HepG2 (cell line): ENCODE results near the gene SLC25A1. TPM values are rescaled to one million over a fixed set of nuclear protein-coding genes. Genes with fewer than 3 reads are reported as not detected.

Experiments used
- ATAC-seq: fragments of 200-7000 bp; cut with Tn5 transposase; 3 replicates; pipeline ENCODE4 v1.9.1; 2020; ENCODE audit warnings: mild to moderate bottlenecking, moderate library complexity
- BruUV-seq: library from RNA; stranded (reverse); fragments of 400-500 nt; replicated peaks from 2 replicates; lab custom pipeline; 2021; lab: Mats Ljungman, UMichigan
- CTCF ChIA-PET: fragments of 300-600 bp; formaldehyde crosslinking; extraction: SDS; loops from one replicate; lab custom pipeline; 2021; ENCODE audit warnings: low total read pairs, inconsistent platforms, low intra/inter-chr PET ratio; lab: Yijun Ruan, JAX
- POLR2A ChIA-PET: fragments of 350-600 bp; sonication (Branson Sonifier 250); formaldehyde crosslinking; loops from one replicate; lab custom pipeline; 2020; ENCODE audit warnings: antibody characterized with exemption, inconsistent platforms; lab: Yijun Ruan, JAX
- DNase-seq: peaks from one replicate; pipeline ENCODE4 v3.0.0-alpha.2; 2015; ENCODE audit warnings: low spot score
- FAIRE-seq: peaks from 3 replicates; lab custom pipeline; 2011; peaks lifted over from hg19 to GRCh38; lab: Jason Lieb, UNC
- H2AFZ ChIP-seq: one replicate; pipeline ENCODE4 v1.6.1; 2011; ENCODE audit warnings: low read length, inconsistent platforms
- H3K27ac ChIP-seq: fragments of 300-600 bp; 3 replicates; pipeline ENCODE4 v1.8.0; 2011; ENCODE audit warnings: mixed run types, mild to moderate bottlenecking, mixed read lengths, low read length, inconsistent platforms; ENCODE audit not compliant: insufficient read depth; ENCODE audit errors: extremely low read length
- H3K27me3 ChIP-seq, 2 experiments: fragments of 200-600 bp in 1 of 2; 2 replicates in 1 of 2; 3 replicates in 1 of 2; pipeline versions ENCODE4 v1.6.0 to v1.8.0; 2011; ENCODE audit warnings: low read length in 2 of 2, mild to moderate bottlenecking in 2 of 2, moderate library complexity in 2 of 2, inconsistent platforms in 1 of 2; ENCODE audit not compliant: insufficient read depth in 2 of 2, control insufficient read depth in 1 of 2
- H3K36me3 ChIP-seq, 2 experiments: fragments of 200-600 bp in 1 of 2; replicated peaks in 1 of 2; 2 replicates in 1 of 2; 3 replicates in 1 of 2; pipeline versions ENCODE4 v1.5.1 to v1.8.0; 2011; ENCODE audit warnings: low read length in 2 of 2, inconsistent platforms in 1 of 2; ENCODE audit not compliant: insufficient read depth in 2 of 2, control insufficient read depth in 1 of 2
- H3K4me1 ChIP-seq: 2 replicates; pipeline ENCODE4 v1.5.1; 2012; ENCODE audit warnings: low read length, inconsistent platforms; ENCODE audit not compliant: insufficient read depth
- H3K4me2 ChIP-seq: 2 replicates; pipeline ENCODE4 v1.6.0; 2011; ENCODE audit warnings: low read depth, low read length, inconsistent platforms
- H3K4me3 ChIP-seq, 3 experiments: fragments of 200-600 bp in 1 of 3; sonication (generic), shearing (Covaris generic) in 1 of 3; replicated peaks in 1 of 3; 2 replicates each; pipeline ENCODE4 v1.5.1; 2011 to 2016; ENCODE audit warnings: low read length in 3 of 3, inconsistent platforms in 2 of 3, low read depth in 2 of 3, mild to moderate bottlenecking in 2 of 3, control low read depth in 1 of 3, mixed read lengths in 1 of 3; ENCODE audit not compliant: insufficient read depth in 1 of 3
- H3K79me2 ChIP-seq: one replicate; pipeline ENCODE4 v1.6.1; 2011; ENCODE audit warnings: low read length, inconsistent platforms; ENCODE audit not compliant: insufficient read depth
- H3K9ac ChIP-seq: 2 replicates; pipeline ENCODE4 v1.6.0; 2011; ENCODE audit warnings: mild to moderate bottlenecking, low read depth, low read length, inconsistent platforms; ENCODE audit not compliant: insufficient read depth
- H3K9me3 ChIP-seq: 2 replicates; pipeline ENCODE4 v1.5.1; 2012; ENCODE audit warnings: mild to moderate bottlenecking, low read length
- H4K20me1 ChIP-seq: 2 replicates; pipeline ENCODE4 v1.6.0; 2011; ENCODE audit warnings: inconsistent platforms, mild to moderate bottlenecking, low read length, moderate library complexity; ENCODE audit not compliant: insufficient read depth
- ELF3 ChIP-seq: IDR thresholded peaks from 2 replicates; pipeline ENCODE4 v1.6.1; 2016; ENCODE audit warnings: missing genetic modification reagents, missing compliant biosample characterization
- NFE2 ChIP-seq: sonication (generic); formaldehyde crosslinking; IDR thresholded peaks from 2 replicates; pipeline ENCODE4 v1.4.0; 2020; ENCODE audit warnings: missing genetic modification reagents
- PLRG1 ChIP-seq: fragments of 450-650 bp; conservative IDR thresholded peaks from 2 replicates; pipeline ENCODE4 v1.6.1; 2016
- SNAPC2 ChIP-seq: sonication (generic); formaldehyde crosslinking; IDR thresholded peaks from 2 replicates; pipeline ENCODE4 v1.8.1; 2022; ENCODE audit warnings: mild to moderate bottlenecking, missing genetic modification reagents
- ZBTB43 ChIP-seq: sonication (generic); formaldehyde crosslinking; conservative IDR thresholded peaks from 2 replicates; pipeline ENCODE4 v1.4.0; 2020; ENCODE audit warnings: missing genetic modification reagents
- ZNF343 ChIP-seq: sonication (generic); formaldehyde crosslinking; IDR thresholded peaks from 2 replicates; pipeline ENCODE4 v1.4.0; 2020; ENCODE audit warnings: mild to moderate bottlenecking, missing genetic modification reagents
- ZNF614 ChIP-seq: IDR thresholded peaks from 2 replicates; pipeline ENCODE4 v1.6.1; 2018; ENCODE audit warnings: missing biosample characterization, missing genetic modification reagents, inconsistent platforms, borderline replicate concordance
- ZNF816 ChIP-seq: sonication (generic); formaldehyde crosslinking; IDR thresholded peaks from 2 replicates; pipeline ENCODE4 v1.8.0; 2022; ENCODE audit warnings: missing genetic modification reagents, mild to moderate bottlenecking, borderline replicate concordance
- WGBS: methylation state at CpG from one replicate; pipeline ENCODE4 v1.1.6; 2017; ENCODE audit warnings: low lambda C conversion rate; 5-methylcytosine and 5-hydroxymethylcytosine counted together
- in situ Hi-C: cut with HindIII; loops from 2 replicates; pipeline ENCODE4 v1.10.0; 2017; ENCODE audit warnings: low pct_unique_long_range_greater_than_20kb; ENCODE audit not compliant: extremely low pct_ligation_motif_present
- intact Hi-C: fragments of 100-400 bp; cut with micrococcal nuclease; formaldehyde crosslinking; loops from one replicate; pipeline ENCODE4 v1.10.0; 2022; ENCODE audit not compliant: unreplicated experiment
- polyA plus RNA-seq, 8 experiments: library from polyadenylated mRNA; depleted of rRNA in 3 of 8; stranded (reverse) in 7 of 8; unstranded in 1 of 8; fragments of >200 nt; fragmentation: Illumina TruSeq in 4 of 8; extraction: Trizol in 4 of 8; gene quantifications; 2 replicates each; pipeline versions ENCODE4 v1.2.1 to v1.2.3, GENCODE V29; 2011 to 2016; ENCODE audit warnings: low read depth in 4 of 8, missing spikeins in 1 of 8, mixed read lengths in 1 of 8; ENCODE audit not compliant: insufficient read depth in 1 of 8
- total RNA-seq, 5 experiments: library from RNA; depleted of rRNA; stranded (reverse); fragments of >200 nt; fragmentation: Illumina TruSeq; extraction: Trizol; gene quantifications; 2 replicates each; pipeline ENCODE4 v1.2.3, GENCODE V29; 2016; ENCODE audit warnings: low read depth in 1 of 5
- TF ChIP-seq, protein P1 (sequence below): sonication (generic); formaldehyde crosslinking; IDR thresholded peaks from 2 replicates; pipeline ENCODE4 v1.5.0; 2020; ENCODE audit warnings: missing genetic modification reagents

Gene SLC25A1
- total and polyA plus RNA-seq, 2 of the 13 experiments (the other 11 are each of a cell fraction or from before 2014, with no cell fraction given), result 49.4 to 161 TPM

- Histone ChIP-seq H3K9ac (no peak overlapping the region), H3K4me3 (no peak overlapping the region), H3K4me1 (peaks cover 5% of the 10 kb centered on the region), H3K79me2 (peaks cover 3% of the 10 kb centered on the region), H4K20me1 (no peaks in the 10 kb centered on the region), H3K27ac (no peak overlapping the region), H3K27me3 (no peaks in the 10 kb centered on the region), H3K9me3 (no peaks in the 10 kb centered on the region), H2AFZ (no peak overlapping the region), H3K36me3 (peaks cover 23 to 74% of the 10 kb centered on the region in 2 experiments; a peak in 4 of 5 replicates), H3K4me2 (no peak overlapping the region)
- ATAC-seq (no peak), DNase-seq (no peak), FAIRE-seq (no peak)
- intact Hi-C loops (no loop called here), in situ Hi-C loops (no loop called here)
- no peak for TF ChIP-seq PLRG1
- no peak for TF ChIP-seq ZNF343 (CRISPR knock-in tag)
- no peak for TF ChIP-seq ZBTB43
- TF ChIP-seq SNAPC2 (CRISPR knock-in tag), result no peak
- TF ChIP-seq, protein P1, sequence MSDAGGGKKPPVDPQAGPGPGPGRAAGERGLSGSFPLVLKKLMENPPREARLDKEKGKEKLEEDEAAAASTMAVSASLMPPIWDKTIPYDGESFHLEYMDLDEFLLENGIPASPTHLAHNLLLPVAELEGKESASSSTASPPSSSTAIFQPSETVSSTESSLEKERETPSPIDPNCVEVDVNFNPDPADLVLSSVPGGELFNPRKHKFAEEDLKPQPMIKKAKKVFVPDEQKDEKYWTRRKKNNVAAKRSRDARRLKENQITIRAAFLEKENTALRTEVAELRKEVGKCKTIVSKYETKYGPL (CRISPR knock-in tag), result no peak
- no peak for TF ChIP-seq ELF3 (CRISPR knock-in tag)
- TF ChIP-seq ZNF816 (CRISPR knock-in tag), result no peak
- no peak for TF ChIP-seq NFE2 (CRISPR knock-in tag)
- no peak for TF ChIP-seq ZNF614 (CRISPR knock-in tag)
- CTCF ChIA-PET, result no interaction called here
- POLR2A ChIA-PET, result no interaction called here
- no TSS peak for BruUV-seq
- WGBS, result 98% methylated on average over 8 of the region's 15 CpGs
Observed at GRCh38 chr22:19138217-19139000, 40.1 kb downstream of the SLC25A1 start.
